ENCODE measurements around the gene CDK6. TPM values are rescaled to one million over a fixed set of nuclear protein-coding genes. Genes with fewer than 3 reads are reported as not detected.

Gene CDK6
- polyA plus RNA-seq, 4 donors: 43.8 to 53.3 (median 45.1) TPM

DNA sequence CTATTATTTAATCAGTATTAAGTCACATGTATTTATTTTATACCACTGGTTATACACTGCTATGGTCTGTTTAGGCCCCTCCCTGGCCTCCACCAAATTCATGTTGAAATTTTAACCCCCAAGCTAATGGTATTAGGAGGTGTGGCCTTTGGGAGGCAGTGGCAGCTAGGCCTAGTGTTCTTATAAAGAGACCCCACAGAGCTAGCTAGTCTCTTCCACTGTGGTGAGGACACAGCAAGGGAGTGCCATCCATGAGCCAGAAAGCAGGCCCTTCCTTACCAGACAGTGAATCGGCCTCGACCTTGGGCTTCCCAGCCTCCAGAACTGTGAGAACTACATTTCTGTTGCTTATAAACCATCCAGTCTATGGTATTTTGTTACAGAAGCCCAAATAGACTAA, 279.1 kb downstream of the CDK6 start:
- DNase-seq (ENCODE audit: low read depth in 4 of 4, low spot score in 3 of 4): no peak

Other genes starting within 250 kb of the CDK6 start
- gene FAM133B, start 246.2 kb downstream of the CDK6 start, polyA plus RNA-seq (ENCODE audit: insufficient read length in 4 of 4): 10 to 100 TPM; 37.5 to 47.1 (median 43.6) TPM